Mesendoderm (in vitro differentiated cells): ENCODE data around the gene EVA1A.

ENCODE experiments used
- DNase-seq: peaks from one replicate; pipeline ENCODE4 v3.0.0; 2013
- H2AK5ac ChIP-seq: 2 replicates; pipeline ENCODE4 v1.6.1; 2013; ENCODE audit warnings: low read length, inconsistent platforms
- H2BK120ac ChIP-seq: 2 replicates; pipeline ENCODE4 v1.6.1; 2013; ENCODE audit warnings: low read depth, mild to moderate bottlenecking, low read length, moderate library complexity, mixed read lengths
- H2BK15ac ChIP-seq: replicated peaks from 2 replicates; pipeline ENCODE4 v1.6.1; 2013; ENCODE audit warnings: low read depth, mild to moderate bottlenecking, moderate library complexity
- H2BK5ac ChIP-seq: 2 replicates; pipeline ENCODE4 v1.6.1; 2013; ENCODE audit warnings: low read length, inconsistent platforms
- H3K18ac ChIP-seq: 2 replicates; pipeline ENCODE4 v1.6.1; 2013; ENCODE audit warnings: mild to moderate bottlenecking, low read length, mixed read lengths
- H3K23ac ChIP-seq: one replicate; pipeline ENCODE4 v1.6.1; 2013; ENCODE audit warnings: low read length
- H3K27ac ChIP-seq: 2 replicates; pipeline ENCODE4 v1.5.1; 2013; ENCODE audit warnings: low read depth, mild to moderate bottlenecking, inconsistent platforms, low read length, moderate library complexity
- H3K27me3 ChIP-seq: 2 replicates; pipeline ENCODE4 v1.6.1; 2013; ENCODE audit warnings: low read length, control low read depth, mild to moderate bottlenecking, inconsistent platforms; ENCODE audit not compliant: insufficient read depth, poor library complexity
- H3K36me3 ChIP-seq: 2 replicates; pipeline ENCODE4 v1.6.1; 2013; ENCODE audit warnings: low read length, inconsistent platforms; ENCODE audit not compliant: control insufficient read depth, insufficient read depth
- H3K4ac ChIP-seq: one replicate; pipeline ENCODE4 v1.6.1; 2013; ENCODE audit warnings: low read depth, mild to moderate bottlenecking, low read length, moderate library complexity
- H3K4me1 ChIP-seq: 2 replicates; pipeline ENCODE4 v1.6.1; 2013; ENCODE audit warnings: low read depth, low read length, inconsistent platforms; ENCODE audit not compliant: control insufficient read depth
- H3K4me2 ChIP-seq: 2 replicates; pipeline ENCODE4 v1.6.1; 2013; ENCODE audit warnings: low read length
- H3K4me3 ChIP-seq: 2 replicates; pipeline ENCODE4 v1.5.1; 2013; ENCODE audit warnings: mild to moderate bottlenecking, low read length
- H3K56ac ChIP-seq: one replicate; pipeline ENCODE4 v1.6.1; 2013; ENCODE audit warnings: low read length
- H3K79me1 ChIP-seq: 2 replicates; pipeline ENCODE4 v1.6.1; 2013; ENCODE audit warnings: low read length, inconsistent platforms
- H3K79me2 ChIP-seq: 2 replicates; pipeline ENCODE4 v1.6.1; 2013; ENCODE audit warnings: mild to moderate bottlenecking, low read length; ENCODE audit not compliant: control insufficient read depth, insufficient read depth
- H3K9ac ChIP-seq: 2 replicates; pipeline ENCODE4 v1.6.1; 2013; ENCODE audit warnings: low read length, inconsistent platforms
- H4K5ac ChIP-seq: one replicate; pipeline ENCODE4 v1.6.1; 2013; ENCODE audit warnings: low read length
- H4K8ac ChIP-seq: one replicate; pipeline ENCODE4 v1.6.1; 2013; ENCODE audit warnings: low read depth, mild to moderate bottlenecking, control low read depth, low read length, moderate library complexity
- WGBS: extraction: QIAGEN DNeasy Blood & Tissue Kit; methylation state at CpG from one replicate; pipeline ENCODE4 v1.1.7; 2013; ENCODE audit warnings: low lambda C conversion rate, missing lambda C conversion rate; ENCODE audit not compliant: insufficient coverage; ENCODE audit errors: extremely low coverage; 5-methylcytosine and 5-hydroxymethylcytosine counted together

The EVA1A gene

GRCh38 chr2:75548036-75548573, 12.6 kb downstream of the EVA1A start:
- H3K79me1 ChIP-seq, result no peaks in the 10 kb centered on the region
- no peak for DNase-seq
- peaks cover 8% of the 10 kb centered on the region for H3K4me1 ChIP-seq
- no peaks in the 10 kb centered on the region for H3K27me3 ChIP-seq
- H3K18ac ChIP-seq, result no peak overlapping the region
- H2BK5ac ChIP-seq, result no peak overlapping the region
- H3K36me3 ChIP-seq, result no peaks in the 10 kb centered on the region
- H3K23ac ChIP-seq, result no peak overlapping the region
- no CpG with 5 or more reads among the region's 2 CpGs for WGBS
- no peak overlapping the region for H2BK15ac ChIP-seq
- H3K4ac ChIP-seq, result no peak overlapping the region
- no peak overlapping the region for H4K8ac ChIP-seq
- H3K27ac ChIP-seq, result no peak overlapping the region
- peak overlapping the region; percentile 15 for H4K5ac ChIP-seq
- H3K79me2 ChIP-seq, result no peaks in the 10 kb centered on the region
- no peak overlapping the region for H2AK5ac ChIP-seq
- no peak overlapping the region for H3K9ac ChIP-seq
- no peak overlapping the region for H3K4me3 ChIP-seq
- no peak overlapping the region for H3K4me2 ChIP-seq
- H2BK120ac ChIP-seq, result no peak overlapping the region
- no peak overlapping the region for H3K56ac ChIP-seq

GRCh38 chr2:75547345-75548035, 13.2 kb downstream of the EVA1A start:
- Histone ChIP-seq H3K23ac (no peak overlapping the region), H3K27ac (no peak overlapping the region), H3K4ac (no peak overlapping the region), H3K4me3 (no peak overlapping the region), H3K36me3 (no peaks in the 10 kb centered on the region), H3K79me2 (no peaks in the 10 kb centered on the region), H3K79me1 (no peaks in the 10 kb centered on the region), H3K27me3 (no peaks in the 10 kb centered on the region), H3K56ac (no peak overlapping the region), H3K4me2 (no peak overlapping the region), H2AK5ac (no peak overlapping the region), H3K9ac (no peak overlapping the region), H2BK15ac (no peak overlapping the region), H2BK5ac (no peak overlapping the region), H4K5ac (no peak overlapping the region), H2BK120ac (no peak overlapping the region), H3K4me1 (peaks cover 8% of the 10 kb centered on the region), H4K8ac (no peak overlapping the region), H3K18ac (peak overlapping the region; percentile 57)
- no peak for DNase-seq
- no CpG with 5 or more reads among the region's 4 CpGs for WGBS

GRCh38 chr2:75545922-75546321, 14.8 kb downstream of the EVA1A start:
- Histone ChIP-seq H4K8ac (no peak overlapping the region), H2BK15ac (no peak overlapping the region), H3K56ac (no peak overlapping the region), H3K27ac (no peak overlapping the region), H3K4ac (no peak overlapping the region), H3K23ac (no peak overlapping the region), H3K9ac (no peak overlapping the region), H3K79me1 (no peaks in the 10 kb centered on the region), H3K79me2 (no peaks in the 10 kb centered on the region), H3K4me3 (no peak overlapping the region), H2BK5ac (no peak overlapping the region), H2BK120ac (no peak overlapping the region), H3K4me1 (peaks cover 8% of the 10 kb centered on the region), H3K18ac (no peak overlapping the region), H4K5ac (no peak overlapping the region), H3K36me3 (no peaks in the 10 kb centered on the region), H3K4me2 (no peak overlapping the region), H2AK5ac (no peak overlapping the region), H3K27me3 (no peaks in the 10 kb centered on the region)
- no CpG with 5 or more reads among the region's 2 CpGs for WGBS
- no peak for DNase-seq

GRCh38 chr2:75545387-75545786, 15.4 kb downstream of the EVA1A start:
- no peak overlapping the region for H3K4me2 ChIP-seq
- no peak overlapping the region for H3K4ac ChIP-seq
- H3K9ac ChIP-seq, result no peak overlapping the region
- no peaks in the 10 kb centered on the region for H3K36me3 ChIP-seq
- H2BK15ac ChIP-seq, result no peak overlapping the region
- H3K79me2 ChIP-seq, result no peaks in the 10 kb centered on the region
- no CpG with 5 or more reads among the region's 3 CpGs for WGBS
- H2AK5ac ChIP-seq, result no peak overlapping the region
- H2BK5ac ChIP-seq, result no peak overlapping the region
- H3K79me1 ChIP-seq, result no peaks in the 10 kb centered on the region
- no peak overlapping the region for H3K18ac ChIP-seq
- no peaks in the 10 kb centered on the region for H3K27me3 ChIP-seq
- no peak overlapping the region for H3K23ac ChIP-seq
- H3K4me3 ChIP-seq, result no peak overlapping the region
- H4K8ac ChIP-seq, result no peak overlapping the region
- DNase-seq, result no peak
- H3K27ac ChIP-seq, result no peak overlapping the region
- no peak overlapping the region for H2BK120ac ChIP-seq
- no peak overlapping the region for H4K5ac ChIP-seq
- H3K4me1 ChIP-seq, result peaks cover 8% of the 10 kb centered on the region
- H3K56ac ChIP-seq, result no peak overlapping the region

GRCh38 chr2:75543446-75543845, 17.3 kb downstream of the EVA1A start:
- H2BK15ac ChIP-seq, result no peak overlapping the region
- no peak overlapping the region for H3K4ac ChIP-seq
- H3K79me2 ChIP-seq, result no peaks in the 10 kb centered on the region
- H2AK5ac ChIP-seq, result no peak overlapping the region
- no peak overlapping the region for H3K9ac ChIP-seq
- H3K27me3 ChIP-seq, result no peaks in the 10 kb centered on the region
- H2BK5ac ChIP-seq, result no peak overlapping the region
- H3K18ac ChIP-seq, result no peak overlapping the region
- peaks cover 7% of the 10 kb centered on the region for H3K4me1 ChIP-seq
- no peak overlapping the region for H3K56ac ChIP-seq
- H3K79me1 ChIP-seq, result no peaks in the 10 kb centered on the region
- no peak overlapping the region for H4K5ac ChIP-seq
- H3K4me3 ChIP-seq, result no peak overlapping the region
- no peak overlapping the region for H2BK120ac ChIP-seq
- no peaks in the 10 kb centered on the region for H3K36me3 ChIP-seq
- no peak overlapping the region for H3K4me2 ChIP-seq
- no peak overlapping the region for H4K8ac ChIP-seq
- no peak overlapping the region for H3K23ac ChIP-seq
- no peak for DNase-seq
- WGBS, result no CpG with 5 or more reads among the region's 4 CpGs
- no peak overlapping the region for H3K27ac ChIP-seq

GRCh38 chr2:75541430-75541829, 19.3 kb downstream of the EVA1A start:
- H4K5ac ChIP-seq, result no peak overlapping the region
- no peak overlapping the region for H3K4me2 ChIP-seq
- no peaks in the 10 kb centered on the region for H3K27me3 ChIP-seq
- H3K18ac ChIP-seq, result no peak overlapping the region
- no peak overlapping the region for H4K8ac ChIP-seq
- DNase-seq, result no peak
- no peak overlapping the region for H3K27ac ChIP-seq
- no peak overlapping the region for H2BK120ac ChIP-seq
- H3K4ac ChIP-seq, result no peak overlapping the region
- no peak overlapping the region for H3K9ac ChIP-seq
- no peaks in the 10 kb centered on the region for H3K4me1 ChIP-seq
- H2BK15ac ChIP-seq, result no peak overlapping the region
- no peak overlapping the region for H3K56ac ChIP-seq
- H3K23ac ChIP-seq, result no peak overlapping the region
- no peaks in the 10 kb centered on the region for H3K36me3 ChIP-seq
- no peaks in the 10 kb centered on the region for H3K79me2 ChIP-seq
- H3K79me1 ChIP-seq, result no peaks in the 10 kb centered on the region
- WGBS, result no CpG with 5 or more reads among the region's 3 CpGs
- H3K4me3 ChIP-seq, result no peak overlapping the region
- H2AK5ac ChIP-seq, result no peak overlapping the region
- H2BK5ac ChIP-seq, result no peak overlapping the region
